HG03025 (cell line): ENCODE measurements around the gene OR56A4.
"Not testable (repeated sequence)": the region's sequence is repeated elsewhere in the genome, so short reads cannot be mapped to it uniquely, and the experiment has no call there.

Experiments
- ATAC-seq: cut with Tn5 transposase; IDR thresholded peaks from one replicate; pipeline ENCODE4 v1.9.1; 2021; ENCODE audit warnings: mild to moderate bottlenecking, moderate library complexity; ENCODE audit not compliant: unreplicated experiment, low FRiP score

OR56A4 gene

GRCh38 chr11:5966958-5967357, 39.8 kb downstream of the OR56A4 start:
- ATAC-seq: no peak

- ATAC-seq: not testable (repeated sequence)
Measured at GRCh38 chr11:5960704-5961320, 45.9 kb downstream of the OR56A4 start.

- no peak for ATAC-seq
Measured at GRCh38 chr11:5955586-5955985, 51.2 kb downstream of the OR56A4 start.
